PFSK-1 (cell line): ENCODE data around the gene ITIH5.

Experiments
- FOXP2 ChIP-seq: optimal IDR thresholded peaks from 2 replicates; pipeline ENCODE3; 2011; ENCODE audit warnings: borderline replicate concordance, control low read depth, inconsistent platforms; ENCODE audit not compliant: insufficient read depth; ENCODE audit errors: extremely low read length, extremely low read depth
- POLR2AphosphoS5 ChIP-seq: IDR thresholded peaks from 2 replicates; pipeline ENCODE4 v1.6.1; 2012; ENCODE audit warnings: low read depth, mild to moderate bottlenecking, control low read depth, low read length, moderate library complexity
- REST ChIP-seq, 2 experiments: IDR thresholded peaks; 2 replicates each; pipeline versions ENCODE4 v1.6.1 to v1.8.0; 2011 to 2012; ENCODE audit warnings: low read depth in 2 of 2, low read length in 2 of 2, control low read depth in 1 of 2, inconsistent platforms in 1 of 2, mild to moderate bottlenecking in 1 of 2, moderate library complexity in 1 of 2; ENCODE audit not compliant: insufficient read depth in 1 of 2
- SIN3A ChIP-seq: IDR thresholded peaks from 2 replicates; pipeline ENCODE4 v1.6.1; 2012; ENCODE audit warnings: mild to moderate bottlenecking, low read length, moderate library complexity, borderline replicate concordance; ENCODE audit not compliant: insufficient read depth
- TAF1 ChIP-seq: IDR thresholded peaks from 2 replicates; pipeline ENCODE4 v1.6.1; 2012; ENCODE audit warnings: low read length, control low read depth, borderline replicate concordance; ENCODE audit not compliant: insufficient read depth

GRCh38 chr10:7512487-7512886 lies 154.3 kb downstream of the ITIH5 start:
- TF ChIP-seq SIN3A (no peak), TAF1 (no peak), POLR2AphosphoS5 (no peak), REST (IDR thresholded peaks at IDR 0.05; ENCODE audit: insufficient read depth in 1 of 2, low read depth in 2 of 2, low read length in 2 of 2) (no peak), FOXP2 (no peak)
